ACC112 (cell line): Measurements from ENCODE around the gene KHSRP.
"Not testable (repeated sequence)": the region's sequence is repeated elsewhere in the genome, so short reads cannot be mapped to it uniquely, and the experiment has no call there.

Experiments
- H2AFZ ChIP-seq: fragments of 200-600 bp; sonication (generic); one replicate; pipeline ENCODE4 v1.6.0; 2017; ENCODE audit warnings: antibody characterized with exemption, low read length; ENCODE audit not compliant: unreplicated experiment
- H3K27ac ChIP-seq: fragments of 200-600 bp; sonication (generic); 2 replicates; pipeline ENCODE4 v1.5.1; 2014; ENCODE audit warnings: low read depth, mild to moderate bottlenecking, antibody characterized with exemption, low read length, moderate library complexity
- H3K27me3 ChIP-seq: fragments of 200-600 bp; sonication (generic); 2 replicates; pipeline ENCODE4 v1.6.1; 2014; ENCODE audit warnings: mild to moderate bottlenecking, antibody characterized with exemption, low read length, moderate library complexity, mixed read lengths; ENCODE audit not compliant: insufficient read depth
- H3K36me3 ChIP-seq: fragments of 200-600 bp; sonication (generic); 2 replicates; pipeline ENCODE4 v1.6.1; 2016; ENCODE audit warnings: mild to moderate bottlenecking, antibody characterized with exemption, low read length, moderate library complexity, mixed read lengths; ENCODE audit not compliant: insufficient read depth
- H3K4me1 ChIP-seq: fragments of 200-600 bp; sonication (generic); one replicate; pipeline ENCODE4 v1.6.1; 2016; ENCODE audit warnings: low read length, mixed read lengths; ENCODE audit not compliant: insufficient read depth, unreplicated experiment, control insufficient read depth
- H3K4me3 ChIP-seq: fragments of 200-600 bp; sonication (generic); 2 replicates; pipeline ENCODE4 v1.5.1; 2014; ENCODE audit warnings: mild to moderate bottlenecking, low read depth, low read length
- H3K79me2 ChIP-seq: fragments of 200-600 bp; sonication (generic); one replicate; pipeline ENCODE4 v1.6.0; 2016; ENCODE audit warnings: low read length; ENCODE audit not compliant: control insufficient read depth, unreplicated experiment, insufficient read depth

Gene KHSRP

DNA sequence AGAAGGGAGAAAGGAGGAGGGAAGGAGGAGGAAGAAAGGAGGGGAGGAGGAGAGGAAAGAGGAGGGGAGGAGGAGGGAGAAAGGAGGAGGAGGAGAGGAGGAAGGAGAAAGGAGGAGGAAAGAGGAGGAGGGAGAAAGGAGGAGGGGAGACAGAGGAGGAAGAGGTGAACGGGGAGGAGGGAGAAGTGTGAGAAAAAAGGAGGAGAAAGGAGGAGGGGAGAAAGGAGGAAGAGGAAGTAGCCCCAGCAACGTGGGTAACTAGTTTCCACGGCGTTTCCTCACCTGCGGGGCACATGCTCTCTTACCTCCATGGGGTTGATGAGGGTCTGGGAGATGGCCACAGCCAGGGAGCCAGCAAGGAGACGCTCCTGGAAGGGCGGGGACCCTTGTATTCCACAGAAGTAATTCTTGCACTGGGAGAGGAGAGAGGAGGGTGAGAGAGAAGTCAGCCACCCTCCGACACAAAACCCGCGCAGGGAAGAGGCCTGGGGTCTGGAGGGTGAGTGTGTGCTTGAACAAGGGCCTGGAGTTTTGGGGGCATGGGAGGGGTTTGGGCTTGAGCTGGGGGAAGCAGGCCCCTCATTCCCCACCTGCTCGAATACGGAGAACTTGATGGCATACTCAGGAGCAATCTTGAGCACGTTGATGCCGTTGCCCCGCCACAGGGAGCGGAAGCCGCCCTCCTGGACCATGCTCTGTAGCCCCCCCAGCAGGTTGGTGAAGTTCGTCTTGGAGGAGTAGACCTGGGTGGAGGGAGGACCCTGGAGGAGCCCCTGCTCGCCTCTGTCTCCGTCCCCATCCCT lies 5.0 kb upstream of the KHSRP start:
- Histone ChIP-seq H3K27me3 (no peaks in the 10 kb centered on the region), H3K79me2 (no peaks in the 10 kb centered on the region), H3K4me3 (no peak overlapping the region), H3K27ac (no peak overlapping the region), H3K4me1 (peaks cover 5% of the 10 kb centered on the region), H2AFZ (no peak overlapping the region), H3K36me3 (no peaks in the 10 kb centered on the region)

- H3K36me3 ChIP-seq, H3K4me3 ChIP-seq, H2AFZ ChIP-seq, H3K27me3 ChIP-seq, H3K79me2 ChIP-seq, H3K27ac ChIP-seq, H3K4me1 ChIP-seq: not testable (repeated sequence)
These were observed 4.2 kb upstream of the KHSRP start for GRCh38 chr19:6428692-6429418.

DNA sequence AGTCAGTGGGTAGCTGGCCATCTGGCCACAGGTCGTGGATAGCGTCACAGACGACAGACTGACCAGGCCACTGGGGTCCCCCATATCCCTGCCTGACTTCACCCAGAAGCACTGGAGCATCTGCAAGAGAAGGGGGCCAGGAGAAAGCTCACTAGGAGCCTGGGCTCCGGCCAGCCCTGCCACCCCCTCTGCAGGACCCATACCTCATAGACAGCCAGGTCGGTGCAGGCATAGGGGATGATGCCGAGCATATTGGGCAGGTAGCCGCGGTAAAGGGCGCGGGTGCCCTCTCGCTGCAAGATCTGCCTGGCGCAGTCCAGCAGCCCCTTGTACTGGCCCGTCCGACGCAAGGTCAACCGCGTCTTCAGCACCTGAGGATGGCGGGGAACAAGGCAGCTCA lies 2.5 kb upstream of the KHSRP start:
- H2AFZ ChIP-seq, result no peak overlapping the region
- no peak overlapping the region for H3K27ac ChIP-seq
- no peaks in the 10 kb centered on the region for H3K36me3 ChIP-seq
- H3K27me3 ChIP-seq, result no peaks in the 10 kb centered on the region
- no peak overlapping the region for H3K4me3 ChIP-seq
- peaks cover 21% of the 10 kb centered on the region for H3K79me2 ChIP-seq
- peaks cover 14% of the 10 kb centered on the region for H3K4me1 ChIP-seq

- peaks cover 14% of the 10 kb centered on the region for H3K4me1 ChIP-seq
- H3K27me3 ChIP-seq, result no peaks in the 10 kb centered on the region
- peaks cover 33% of the 10 kb centered on the region for H3K79me2 ChIP-seq
- H3K4me3 ChIP-seq, result peak overlapping the region; percentile 68
- no peaks in the 10 kb centered on the region for H3K36me3 ChIP-seq
- H3K27ac ChIP-seq, result peak overlapping the region; percentile 77
- H2AFZ ChIP-seq, result peak overlapping the region; percentile 33
These were observed 1.4 kb upstream of the KHSRP start for GRCh38 chr19:6425732-6426620.

DNA sequence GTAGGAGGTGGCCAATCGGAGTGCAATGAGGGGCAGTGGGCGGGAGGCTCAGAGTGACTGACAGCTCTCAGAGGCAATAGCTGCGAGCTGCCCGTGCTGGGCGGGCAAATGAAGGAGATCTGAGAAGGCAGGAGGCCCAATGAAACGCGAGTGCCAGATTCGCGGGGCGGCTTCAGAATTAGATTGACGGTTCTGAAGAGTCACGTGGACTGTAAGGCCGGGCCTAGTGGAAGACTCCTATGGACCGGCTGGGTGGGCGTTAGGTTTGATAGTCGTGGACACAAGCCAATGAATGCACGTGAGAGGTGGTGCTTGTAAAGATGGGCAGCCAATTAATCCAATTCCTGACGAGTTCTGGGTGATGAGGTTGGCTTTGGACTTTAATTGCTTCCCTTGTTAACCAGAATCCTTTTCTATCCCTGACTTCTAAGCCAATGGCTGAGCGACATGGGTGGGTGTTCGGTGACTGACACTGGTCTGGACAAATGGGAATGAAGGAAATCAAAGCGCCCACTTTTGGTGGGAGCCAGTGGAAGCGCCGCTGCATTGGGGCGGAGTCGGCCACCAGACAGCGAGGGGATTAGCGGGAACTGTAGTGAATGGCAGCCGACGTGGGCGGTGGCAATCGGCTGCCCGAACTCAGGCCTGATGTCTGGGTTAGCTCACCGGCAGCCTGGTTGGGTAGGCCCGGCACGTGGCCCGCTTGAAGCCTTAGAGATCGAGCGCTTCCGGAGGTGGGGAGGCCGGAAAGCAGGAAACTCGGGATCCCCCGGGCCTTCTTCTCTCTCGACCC lies 524 bp upstream of the KHSRP start:
- peak overlapping the region; percentile 68 for H3K4me3 ChIP-seq

DNA sequence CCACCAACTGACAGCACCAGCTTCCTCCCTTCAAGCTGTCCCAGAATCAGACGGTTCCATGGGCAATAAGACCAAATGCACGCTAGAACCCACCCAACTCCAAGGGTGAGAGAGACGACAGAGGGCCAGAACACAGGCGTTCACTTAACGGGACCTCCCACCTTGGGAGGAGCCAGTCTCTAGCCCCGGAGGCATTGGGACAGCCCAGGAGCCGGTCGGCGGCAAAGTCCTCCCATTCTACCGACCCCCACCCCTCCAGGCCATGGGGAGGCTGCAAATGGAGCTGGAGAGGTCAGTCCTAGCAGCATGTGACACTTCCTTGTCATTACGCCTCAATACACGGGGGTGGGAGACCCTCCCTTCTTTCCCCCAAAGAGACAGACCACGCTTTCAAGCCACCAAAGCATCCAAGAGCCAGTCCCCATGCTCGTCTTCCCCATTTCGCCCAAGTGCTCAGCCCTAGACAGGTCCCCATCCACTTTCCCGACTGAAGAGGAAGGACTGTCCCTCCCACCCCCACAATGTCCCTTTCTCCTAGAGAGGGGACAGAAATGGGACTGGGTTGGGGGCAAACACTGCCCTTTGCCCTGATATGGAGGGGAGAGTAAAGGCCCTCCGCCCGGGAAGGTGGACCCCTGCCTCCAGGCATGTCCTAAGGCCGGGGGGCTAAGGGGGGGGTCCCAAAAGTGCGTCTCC lies 964 bp downstream of the KHSRP start:
- H3K27me3 ChIP-seq, result no peaks in the 10 kb centered on the region
- H3K36me3 ChIP-seq, result no peaks in the 10 kb centered on the region
- no peak overlapping the region for H2AFZ ChIP-seq
- peak overlapping the region; percentile 98 for H3K4me3 ChIP-seq
- peaks cover 51% of the 10 kb centered on the region for H3K79me2 ChIP-seq
- H3K4me1 ChIP-seq, result peaks cover 14% of the 10 kb centered on the region
- peak overlapping the region; percentile 48; the same call in 1 of the 2 replicates for H3K27ac ChIP-seq

More for the DNA sequence above, 524 bp upstream of the KHSRP start:
- Histone ChIP-seq H3K27ac (peak overlapping the region; percentile 77), H3K36me3 (no peaks in the 10 kb centered on the region), H2AFZ (peak overlapping the region; percentile 29), H3K27me3 (no peaks in the 10 kb centered on the region), H3K4me1 (peaks cover 14% of the 10 kb centered on the region), H3K79me2 (peaks cover 41% of the 10 kb centered on the region)

- Histone ChIP-seq H3K36me3 (no peaks in the 10 kb centered on the region), H3K27ac (no peak overlapping the region)
These were observed 3.3 kb downstream of the KHSRP start for GRCh38 chr19:6421075-6422014.

GRCh38 chr19:6418562-6418932 lies 6.1 kb downstream of the KHSRP start:
- Histone ChIP-seq H3K27me3 (no peaks in the 10 kb centered on the region), H3K27ac (no peak overlapping the region), H3K4me1 (peaks cover 10% of the 10 kb centered on the region), H3K4me3 (no peak overlapping the region), H2AFZ (no peak overlapping the region), H3K79me2 (peaks cover 44% of the 10 kb centered on the region), H3K36me3 (no peaks in the 10 kb centered on the region)

More at GRCh38 chr19:6421075-6422014, 3.3 kb downstream of the KHSRP start:
- Histone ChIP-seq H3K27me3 (no peaks in the 10 kb centered on the region), H3K4me3 (no peak overlapping the region), H3K4me1 (peaks cover 14% of the 10 kb centered on the region), H3K79me2 (peaks cover 51% of the 10 kb centered on the region), H2AFZ (no peak overlapping the region)
